Suprapubic skin (tissue), 4 donors: Measurements from ENCODE around the gene ARHGAP22.

Experiments used
- EP300 ChIP-seq: sonication (generic); formaldehyde crosslinking; IDR thresholded peaks from one replicate; pipeline ENCODE4 v1.6.1; 2017; ENCODE audit warnings: antibody characterized with exemption
- POLR2A ChIP-seq, 2 donors: fragments of 450-650 bp; IDR thresholded peaks; one replicate each; pipeline ENCODE4 v1.6.1; 2017; ENCODE audit warnings: antibody characterized with exemption in 2 of 2, mild to moderate bottlenecking in 2 of 2, moderate library complexity in 2 of 2
- POLR2AphosphoS5 ChIP-seq, 3 donors: sonication (generic); formaldehyde crosslinking; IDR thresholded peaks; one replicate each; pipeline ENCODE4 v1.6.1; 2017; ENCODE audit warnings: antibody characterized with exemption in 3 of 3
- TF ChIP-seq, protein P1 (sequence below), 2 donors: fragments of 200-600 bp in 1 of 2; fragments of 450-650 bp in 1 of 2; sonication (generic) in 1 of 2; IDR thresholded peaks; one replicate each; pipeline ENCODE4 v1.5.1; 2016 to 2019; ENCODE audit warnings: antibody characterized with exemption in 2 of 2, mild to moderate bottlenecking in 1 of 2, moderate library complexity in 1 of 2

GRCh38 chr10:48632166-48632565 is 27.3 kb upstream of the ARHGAP22 start:
- TF ChIP-seq, protein P1, sequence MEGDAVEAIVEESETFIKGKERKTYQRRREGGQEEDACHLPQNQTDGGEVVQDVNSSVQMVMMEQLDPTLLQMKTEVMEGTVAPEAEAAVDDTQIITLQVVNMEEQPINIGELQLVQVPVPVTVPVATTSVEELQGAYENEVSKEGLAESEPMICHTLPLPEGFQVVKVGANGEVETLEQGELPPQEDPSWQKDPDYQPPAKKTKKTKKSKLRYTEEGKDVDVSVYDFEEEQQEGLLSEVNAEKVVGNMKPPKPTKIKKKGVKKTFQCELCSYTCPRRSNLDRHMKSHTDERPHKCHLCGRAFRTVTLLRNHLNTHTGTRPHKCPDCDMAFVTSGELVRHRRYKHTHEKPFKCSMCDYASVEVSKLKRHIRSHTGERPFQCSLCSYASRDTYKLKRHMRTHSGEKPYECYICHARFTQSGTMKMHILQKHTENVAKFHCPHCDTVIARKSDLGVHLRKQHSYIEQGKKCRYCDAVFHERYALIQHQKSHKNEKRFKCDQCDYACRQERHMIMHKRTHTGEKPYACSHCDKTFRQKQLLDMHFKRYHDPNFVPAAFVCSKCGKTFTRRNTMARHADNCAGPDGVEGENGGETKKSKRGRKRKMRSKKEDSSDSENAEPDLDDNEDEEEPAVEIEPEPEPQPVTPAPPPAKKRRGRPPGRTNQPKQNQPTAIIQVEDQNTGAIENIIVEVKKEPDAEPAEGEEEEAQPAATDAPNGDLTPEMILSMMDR (IDR thresholded peaks at IDR 0.05) = no peak
- TF ChIP-seq EP300 (no peak), POLR2A (IDR thresholded peaks at IDR 0.05) (no peak), POLR2AphosphoS5 (IDR thresholded peaks at IDR 0.05) (no peak)
